MM.1S (cell line): ENCODE measurements around the gene VPS13A.

Experiments used
- EZH2 ChIP-seq: fragments of 300-600 bp; sonication (generic); optimal IDR thresholded peaks from 2 replicates; pipeline ENCODE3; 2017; ENCODE audit warnings: low read depth, mild to moderate bottlenecking, antibody characterized with exemption, low read length, mixed read lengths
- TF ChIP-seq, protein P1 (sequence below): fragments of 300-600 bp; sonication (generic); IDR thresholded peaks from 2 replicates; pipeline ENCODE4 v1.5.1; 2016; ENCODE audit warnings: antibody characterized with exemption, low read length, mixed read lengths

DNA sequence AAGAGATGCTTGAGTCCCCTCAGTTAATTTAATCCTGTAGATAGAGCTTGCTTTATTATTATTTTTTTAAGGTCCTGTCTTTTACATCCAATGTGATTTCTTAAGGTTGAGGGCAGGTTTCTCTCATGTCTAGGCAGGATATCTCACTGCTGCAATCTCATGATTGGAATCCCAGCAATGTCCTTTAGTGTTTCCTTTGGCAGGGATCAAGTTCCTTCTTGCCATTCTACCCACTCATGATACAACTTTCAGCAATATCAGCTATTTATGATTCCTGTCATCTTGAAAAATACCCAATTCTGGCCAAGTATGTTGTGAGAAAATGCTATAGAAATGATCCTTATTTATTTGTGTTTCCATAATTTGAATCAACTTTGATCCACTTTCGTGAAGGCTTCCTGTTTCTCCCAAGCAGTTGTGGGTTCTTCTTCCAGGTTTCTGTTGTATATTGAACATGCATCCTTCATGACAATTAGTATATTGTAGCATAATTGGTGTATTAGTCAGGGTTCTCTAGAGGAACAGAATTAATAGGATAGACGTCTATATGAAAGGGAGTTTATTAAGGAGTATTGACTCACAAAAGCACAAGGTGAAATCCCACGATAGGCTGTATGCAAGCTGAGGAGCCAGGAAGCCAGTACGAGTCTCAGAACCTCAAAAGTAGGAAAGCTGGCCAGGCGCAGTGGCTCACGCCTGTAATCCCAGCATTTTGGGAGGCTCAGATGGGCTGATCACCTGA lies 18.4 kb upstream of the VPS13A start:
- TF ChIP-seq EZH2, result no peak
- TF ChIP-seq, protein P1, sequence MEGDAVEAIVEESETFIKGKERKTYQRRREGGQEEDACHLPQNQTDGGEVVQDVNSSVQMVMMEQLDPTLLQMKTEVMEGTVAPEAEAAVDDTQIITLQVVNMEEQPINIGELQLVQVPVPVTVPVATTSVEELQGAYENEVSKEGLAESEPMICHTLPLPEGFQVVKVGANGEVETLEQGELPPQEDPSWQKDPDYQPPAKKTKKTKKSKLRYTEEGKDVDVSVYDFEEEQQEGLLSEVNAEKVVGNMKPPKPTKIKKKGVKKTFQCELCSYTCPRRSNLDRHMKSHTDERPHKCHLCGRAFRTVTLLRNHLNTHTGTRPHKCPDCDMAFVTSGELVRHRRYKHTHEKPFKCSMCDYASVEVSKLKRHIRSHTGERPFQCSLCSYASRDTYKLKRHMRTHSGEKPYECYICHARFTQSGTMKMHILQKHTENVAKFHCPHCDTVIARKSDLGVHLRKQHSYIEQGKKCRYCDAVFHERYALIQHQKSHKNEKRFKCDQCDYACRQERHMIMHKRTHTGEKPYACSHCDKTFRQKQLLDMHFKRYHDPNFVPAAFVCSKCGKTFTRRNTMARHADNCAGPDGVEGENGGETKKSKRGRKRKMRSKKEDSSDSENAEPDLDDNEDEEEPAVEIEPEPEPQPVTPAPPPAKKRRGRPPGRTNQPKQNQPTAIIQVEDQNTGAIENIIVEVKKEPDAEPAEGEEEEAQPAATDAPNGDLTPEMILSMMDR, result no peak
